Natural killer cell (primary cell): ENCODE results near the gene TRIB2. TPM values are rescaled to one million over a fixed set of nuclear protein-coding genes. Genes with fewer than 3 reads are reported as not detected.
A peak's percentile ranks its signal among the peaks of the same experiment; 100 is the strongest.

Experiments
- ATAC-seq, 3 donors: fragments of 150-1000 bp in 2 of 3; fragments of 200-7000 bp in 1 of 3; cut with Tn5 transposase; 1 replicate in 1 of 3; 2 replicates in 2 of 3; pipeline ENCODE4 v1.10.0; 2021; ENCODE audit warnings: mild to moderate bottlenecking in 2 of 3, moderate library complexity in 2 of 3
- DNase-seq, 2 donors: peaks; one replicate each; pipeline versions ENCODE4 v3.0.0 to v3.0.0-alpha.2; 2013 to 2021; ENCODE audit warnings: mixed read lengths in 1 of 2
- H3K27ac ChIP-seq: one replicate; pipeline ENCODE4 v1.5.1; 2013; ENCODE audit warnings: mild to moderate bottlenecking, low read length
- H3K27me3 ChIP-seq: one replicate; pipeline ENCODE4 v1.6.1; 2013; ENCODE audit warnings: low read length; ENCODE audit not compliant: control insufficient read depth, insufficient read depth
- H3K36me3 ChIP-seq: one replicate; pipeline ENCODE4 v1.6.1; 2013; ENCODE audit warnings: low read length; ENCODE audit not compliant: control insufficient read depth, insufficient read depth
- H3K4me1 ChIP-seq: one replicate; pipeline ENCODE4 v1.6.1; 2013; ENCODE audit warnings: low read length; ENCODE audit not compliant: control insufficient read depth, insufficient read depth
- H3K4me3 ChIP-seq: one replicate; pipeline ENCODE4 v1.5.1; 2013; ENCODE audit warnings: low read length
- H3K9me3 ChIP-seq: one replicate; pipeline ENCODE4 v1.6.1; 2013; ENCODE audit warnings: low read length; ENCODE audit not compliant: control insufficient read depth, insufficient read depth
- H3K27ac Mint-ChIP-seq, 2 donors: one replicate each; pipeline ENCODE4 v1.8.0; 2022; ENCODE audit warnings: mild to moderate bottlenecking in 2 of 2, mixed read lengths in 2 of 2, moderate library complexity in 1 of 2
- H3K27me3 Mint-ChIP-seq, 2 donors: one replicate each; pipeline ENCODE4 v1.8.0; 2022; ENCODE audit warnings: low read depth in 2 of 2, mixed read lengths in 2 of 2
- H3K36me3 Mint-ChIP-seq: one replicate; pipeline ENCODE4 v1.8.0; 2022; ENCODE audit warnings: mixed read lengths
- H3K4me1 Mint-ChIP-seq, 2 donors: one replicate each; pipeline ENCODE4 v1.8.0; 2022; ENCODE audit warnings: mixed read lengths in 2 of 2
- H3K4me3 Mint-ChIP-seq: one replicate; pipeline ENCODE4 v1.8.0; 2022; ENCODE audit warnings: mild to moderate bottlenecking, moderate library complexity, mixed read lengths
- H3K9me3 Mint-ChIP-seq, 2 donors: one replicate each; pipeline ENCODE4 v1.8.0; 2022; ENCODE audit warnings: mixed read lengths in 2 of 2
- WGBS: methylation state at CpG from one replicate; pipeline ENCODE4 v1.1.7; 2013; ENCODE audit warnings: missing lambda C conversion rate; ENCODE audit not compliant: insufficient coverage; 5-methylcytosine and 5-hydroxymethylcytosine counted together
- intact Hi-C: fragments of 100-400 bp; cut with micrococcal nuclease; formaldehyde crosslinking; loops from one replicate; pipeline ENCODE4 v1.14.2; 2022
- total RNA-seq, 4 donors: library from RNA; stranded (reverse); fragments of 120-200 nt in 1 of 4; gene quantifications; one replicate each; pipeline versions ENCODE4 v1.2.3 to v1.2.4, GENCODE V29; 2013 to 2022
- TF ChIP-seq, protein P1 (sequence below): fragments of 200-600 bp; IDR thresholded peaks from one replicate; pipeline ENCODE4 v1.8.0; 2022; ENCODE audit warnings: antibody characterized with exemption

Gene TRIB2
- total RNA-seq, 3 donors from 2014 or later (not counting 1 experiment from before 2014, with no cell fraction given), result 68.1 to 87.4 (median 84.5) TPM

DNA sequence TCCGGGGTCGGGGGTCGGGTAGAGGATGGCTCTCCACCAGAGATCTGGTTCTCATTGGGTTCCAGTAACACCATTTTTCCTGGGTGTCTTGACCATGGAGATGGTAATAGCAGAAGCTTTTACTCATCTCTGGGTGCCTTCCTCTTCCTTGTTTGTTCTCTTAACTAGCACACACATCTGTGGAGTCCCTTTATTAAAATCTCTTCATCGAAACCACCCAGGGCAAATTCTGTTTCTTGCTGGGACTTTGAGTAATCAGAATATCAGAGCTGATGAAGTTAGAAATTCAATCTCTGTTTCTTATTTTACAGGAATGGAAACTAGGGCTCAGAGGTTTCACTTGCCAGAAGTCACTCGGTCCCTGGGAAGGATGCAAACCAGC is 15.0 kb upstream of the TRIB2 start:
- H3K9me3 ChIP-seq, result peaks cover 5% of the 10 kb centered on the region
- Mint-ChIP-seq H3K9me3 (peaks cover 2% of the 10 kb centered on the region in 2 donors), H3K27ac (no peak overlapping the region), H3K27me3 (peaks cover 0 to 8% of the 10 kb centered on the region in 2 donors), H3K4me3 (no peak overlapping the region), H3K4me1 (peaks cover 35 to 37% of the 10 kb centered on the region in 2 donors), H3K36me3 (no peaks in the 10 kb centered on the region)
- WGBS, result 82% methylated on average over 4 of the region's 5 CpGs
- TF ChIP-seq, protein P1, sequence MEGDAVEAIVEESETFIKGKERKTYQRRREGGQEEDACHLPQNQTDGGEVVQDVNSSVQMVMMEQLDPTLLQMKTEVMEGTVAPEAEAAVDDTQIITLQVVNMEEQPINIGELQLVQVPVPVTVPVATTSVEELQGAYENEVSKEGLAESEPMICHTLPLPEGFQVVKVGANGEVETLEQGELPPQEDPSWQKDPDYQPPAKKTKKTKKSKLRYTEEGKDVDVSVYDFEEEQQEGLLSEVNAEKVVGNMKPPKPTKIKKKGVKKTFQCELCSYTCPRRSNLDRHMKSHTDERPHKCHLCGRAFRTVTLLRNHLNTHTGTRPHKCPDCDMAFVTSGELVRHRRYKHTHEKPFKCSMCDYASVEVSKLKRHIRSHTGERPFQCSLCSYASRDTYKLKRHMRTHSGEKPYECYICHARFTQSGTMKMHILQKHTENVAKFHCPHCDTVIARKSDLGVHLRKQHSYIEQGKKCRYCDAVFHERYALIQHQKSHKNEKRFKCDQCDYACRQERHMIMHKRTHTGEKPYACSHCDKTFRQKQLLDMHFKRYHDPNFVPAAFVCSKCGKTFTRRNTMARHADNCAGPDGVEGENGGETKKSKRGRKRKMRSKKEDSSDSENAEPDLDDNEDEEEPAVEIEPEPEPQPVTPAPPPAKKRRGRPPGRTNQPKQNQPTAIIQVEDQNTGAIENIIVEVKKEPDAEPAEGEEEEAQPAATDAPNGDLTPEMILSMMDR, result no peak
- H3K4me1 ChIP-seq, result peaks cover 10% of the 10 kb centered on the region
- no peak for DNase-seq
- H3K27ac ChIP-seq, result no peak overlapping the region
- H3K27me3 ChIP-seq, result no peaks in the 10 kb centered on the region
- intact Hi-C loops, result no loop called here
- ATAC-seq, result no peak
- H3K36me3 ChIP-seq, result no peaks in the 10 kb centered on the region
- H3K4me3 ChIP-seq, result no peak overlapping the region

DNA sequence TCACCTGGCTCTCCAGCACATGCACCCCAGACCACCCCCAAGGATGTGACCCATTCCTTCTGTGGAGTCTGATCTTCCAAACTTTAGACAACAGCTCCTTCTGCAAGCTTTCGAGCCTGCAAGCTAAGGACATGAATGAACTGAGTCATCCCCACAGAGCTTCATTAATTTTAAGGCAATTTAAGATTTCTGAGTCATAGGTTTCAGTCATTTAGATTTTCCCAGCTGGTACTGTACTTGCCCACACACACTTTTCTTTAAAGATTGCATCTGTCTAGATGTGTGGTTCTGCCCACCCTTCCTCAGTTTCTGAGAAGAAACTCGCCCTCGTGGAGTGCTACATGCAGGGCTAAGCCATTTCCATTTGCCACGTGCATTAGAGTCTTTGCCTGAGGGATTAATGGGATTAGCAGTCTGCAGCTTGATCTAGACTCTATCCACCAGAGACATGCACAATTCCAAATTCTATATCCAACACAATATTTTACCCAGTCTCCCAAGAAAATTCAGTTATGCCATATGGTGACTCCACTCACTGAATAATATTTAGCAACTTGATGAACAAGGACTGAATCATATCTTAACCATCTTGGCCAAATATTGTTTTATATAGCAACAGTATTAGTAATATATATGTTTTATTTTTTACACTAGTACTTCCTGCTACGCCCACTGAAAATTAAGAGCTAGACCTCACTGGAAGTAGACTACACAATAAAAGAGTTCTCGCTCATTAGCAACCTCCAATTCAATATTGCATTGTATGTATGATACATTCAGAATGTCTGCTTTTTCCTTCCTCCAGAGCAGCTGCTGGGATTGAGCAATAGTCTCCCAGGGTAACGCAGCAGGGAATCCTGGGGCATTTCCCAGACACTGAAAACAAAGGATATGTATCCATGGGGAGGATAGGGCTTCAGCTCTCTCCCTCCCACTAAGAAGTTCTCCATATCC is 14.3 kb upstream of the TRIB2 start:
- H3K27me3 Mint-ChIP-seq, result peaks cover 0 to 8% of the 10 kb centered on the region in 2 donors
- TF ChIP-seq, protein P1, result no peak
- ATAC-seq (no peak), DNase-seq (no peak)
- H3K9me3 Mint-ChIP-seq, result peaks cover 2% of the 10 kb centered on the region in 2 donors
- 69% methylated on average over 4 of the region's 7 CpGs for WGBS
- Histone ChIP-seq H3K36me3 (no peaks in the 10 kb centered on the region), H3K27me3 (no peaks in the 10 kb centered on the region), H3K27ac (no peak overlapping the region), H3K4me3 (no peak overlapping the region), H3K9me3 (peaks cover 5% of the 10 kb centered on the region), H3K4me1 (peaks cover 10% of the 10 kb centered on the region)
- intact Hi-C loops, result no loop called here
- H3K27ac Mint-ChIP-seq, result no peak overlapping the region
- no peaks in the 10 kb centered on the region for H3K36me3 Mint-ChIP-seq
- H3K4me1 Mint-ChIP-seq, result peaks cover 35 to 37% of the 10 kb centered on the region in 2 donors
- no peak overlapping the region for H3K4me3 Mint-ChIP-seq

DNA sequence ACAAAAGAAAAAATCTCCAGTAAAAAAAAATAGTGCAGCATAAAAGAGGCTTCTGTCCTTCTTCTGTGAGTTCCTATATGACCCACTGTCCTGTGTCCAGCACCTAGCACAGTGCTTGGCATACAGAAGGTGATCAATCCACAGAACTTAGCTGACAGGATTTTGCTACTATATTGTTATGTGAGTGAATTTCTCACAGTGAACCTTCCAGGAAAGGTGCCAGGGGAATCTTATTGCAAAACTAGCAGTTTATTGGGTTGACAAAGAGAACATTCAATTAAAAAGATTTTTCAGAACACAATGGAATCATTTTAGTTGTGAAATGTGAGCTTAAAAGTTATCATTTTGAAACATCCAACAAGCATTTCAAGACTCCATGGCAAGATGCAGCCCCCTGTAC is 12.4 kb upstream of the TRIB2 start:
- TF ChIP-seq, protein P1, result no peak
- H3K27me3 ChIP-seq, result no peaks in the 10 kb centered on the region
- H3K4me1 Mint-ChIP-seq, result peaks cover 53 to 56% of the 10 kb centered on the region in 2 donors
- DNase-seq (no peak), ATAC-seq (no peak)
- H3K27ac ChIP-seq, result no peak overlapping the region
- peaks cover 5% of the 10 kb centered on the region for H3K9me3 ChIP-seq
- no peak overlapping the region for H3K4me3 ChIP-seq
- H3K36me3 Mint-ChIP-seq, result no peaks in the 10 kb centered on the region
- no peaks in the 10 kb centered on the region for H3K36me3 ChIP-seq
- H3K4me1 ChIP-seq, result peaks cover 24% of the 10 kb centered on the region
- H3K27ac Mint-ChIP-seq, result peak overlapping the region; percentile 80 to 81
- H3K4me3 Mint-ChIP-seq, result peak overlapping the region; percentile 13
- intact Hi-C loops, result no loop called here
- H3K9me3 Mint-ChIP-seq, result peaks cover 2% of the 10 kb centered on the region in 2 donors
- peaks cover 0 to 8% of the 10 kb centered on the region in 2 donors for H3K27me3 Mint-ChIP-seq
